Stimulated activated CD8-positive, alpha-beta memory T cell treated with anti-CD3 and anti-CD28 coated beads, Interleukin-12 subunit alpha, Interleukin-12 subunit beta, amount 100 ng/mL, for 24 hours (primary cell): ENCODE results near the gene CDC20.
A peak's percentile ranks its signal among the peaks of the same experiment; 100 is the strongest.
"Not testable (repeated sequence)": the region's sequence is repeated elsewhere in the genome, so short reads cannot be mapped to it uniquely, and the experiment has no call there.

Source experiments
- DNase-seq: peaks from one replicate; pipeline ENCODE4 v3.0.0-alpha.2; 2020; ENCODE audit errors: extremely low read depth

CDC20 gene

GRCh38 chr1:43383449-43383848 lies 24.7 kb downstream of the CDC20 start:
- no peak for DNase-seq

GRCh38 chr1:43386676-43387075 lies 27.9 kb downstream of the CDC20 start:
- DNase-seq = no peak

GRCh38 chr1:43387976-43388599 lies 29.3 kb downstream of the CDC20 start:
- no peak for DNase-seq

- DNase-seq = no peak
These were observed 29.8 kb downstream of the CDC20 start for GRCh38 chr1:43388613-43389012.

GRCh38 chr1:43389326-43390313 lies 30.8 kb downstream of the CDC20 start, which contains the start of the genes MED8 and SZT2:
Gene MED8, minus strand, starts transcription at chr1:43389800. Its CDS starts 36 bp downstream, at chr1:43389764.
Gene SZT2, plus strand, starts transcription at chr1:43389899. Its CDS starts 70 bp downstream, at chr1:43389969.
- DNase-seq = peak; percentile 86

- DNase-seq = no peak
These were observed 33.9 kb downstream of the CDC20 start for GRCh38 chr1:43392702-43393101.

GRCh38 chr1:43395523-43395922 lies 36.7 kb downstream of the CDC20 start:
- no peak for DNase-seq

- DNase-seq = no peak
These were observed 37.3 kb downstream of the CDC20 start for GRCh38 chr1:43396059-43396458.

DNA sequence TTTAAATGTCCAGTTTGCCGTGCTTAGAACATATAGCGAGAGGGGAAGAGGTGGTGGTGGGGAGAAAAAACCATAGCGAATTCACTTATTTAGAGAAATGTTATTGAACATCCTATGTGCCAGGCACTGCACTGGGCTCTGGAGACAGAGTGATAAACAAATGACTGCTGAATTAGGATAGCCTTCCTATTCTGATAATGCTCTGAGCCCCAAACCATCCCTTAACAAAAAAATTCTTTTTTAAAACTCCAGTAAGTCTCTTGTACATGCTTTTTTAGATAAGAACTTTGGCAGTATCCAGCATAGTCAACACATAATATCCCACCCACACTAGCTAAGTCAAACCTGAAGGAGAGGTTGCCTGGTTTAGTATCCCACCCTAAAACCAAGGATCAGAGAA lies 39.4 kb downstream of the CDC20 start:
- no peak for DNase-seq

GRCh38 chr1:43400441-43400840 lies 41.7 kb downstream of the CDC20 start:
- DNase-seq = not testable (repeated sequence)

DNA sequence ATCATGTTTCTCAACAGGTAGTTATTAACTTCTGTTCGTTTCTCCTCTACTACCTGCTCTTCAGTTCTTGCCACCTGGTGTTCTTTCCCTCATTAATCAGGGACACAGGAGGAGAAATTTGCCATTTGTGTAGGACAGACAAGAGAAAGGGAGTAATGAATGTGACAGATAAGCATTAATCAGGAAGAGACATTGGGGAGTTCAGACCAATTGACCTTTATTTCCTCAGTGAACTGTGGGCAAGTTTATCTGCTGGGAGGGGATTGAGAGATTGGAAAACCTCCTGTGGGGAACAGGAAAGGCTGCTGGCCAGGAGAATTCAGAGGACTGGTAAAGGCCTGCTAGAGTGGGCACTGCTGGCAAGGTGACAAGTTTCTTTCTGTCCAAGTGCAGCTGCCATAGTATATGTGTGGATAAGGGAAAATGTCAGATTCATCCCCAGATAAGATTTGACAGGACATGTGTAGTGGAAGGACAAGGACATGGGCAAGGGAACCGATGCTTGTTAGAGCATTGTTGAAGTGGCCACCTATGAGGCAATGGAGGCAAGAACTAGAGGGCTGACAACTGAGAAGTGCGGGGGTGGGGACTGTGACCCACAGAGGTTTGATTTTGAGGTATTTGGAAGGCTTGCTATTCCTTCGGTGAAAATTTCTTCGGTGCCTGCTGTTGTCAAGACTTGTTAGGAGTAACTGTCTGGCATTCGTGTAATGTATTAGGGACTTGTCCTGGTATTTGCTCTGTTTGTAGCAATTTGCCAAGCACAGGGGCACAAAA lies 43.5 kb downstream of the CDC20 start:
- DNase-seq = no peak

DNA sequence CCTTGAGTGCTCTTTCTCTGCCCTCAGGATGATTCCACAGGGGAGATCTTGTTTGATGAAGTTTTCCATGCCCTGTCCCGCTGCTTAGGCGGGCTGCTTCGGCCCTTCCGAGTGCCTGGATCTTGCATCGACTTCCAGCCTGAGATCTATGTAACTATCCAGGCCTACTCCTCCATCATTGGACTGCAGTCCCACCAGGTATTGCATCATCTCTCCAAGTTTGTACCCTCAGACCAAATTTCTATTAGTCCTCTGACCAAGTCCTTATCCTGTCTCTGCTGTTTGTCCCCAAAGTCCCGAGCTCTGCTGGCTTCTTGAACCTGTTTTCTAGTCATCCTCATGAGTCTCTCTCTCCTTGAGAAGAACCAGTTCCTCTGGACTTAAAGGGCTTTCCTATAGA lies 45.6 kb downstream of the CDC20 start:
- DNase-seq = no peak

- no peak for DNase-seq
These were observed 46.6 kb downstream of the CDC20 start for GRCh38 chr1:43405219-43405875.

DNA sequence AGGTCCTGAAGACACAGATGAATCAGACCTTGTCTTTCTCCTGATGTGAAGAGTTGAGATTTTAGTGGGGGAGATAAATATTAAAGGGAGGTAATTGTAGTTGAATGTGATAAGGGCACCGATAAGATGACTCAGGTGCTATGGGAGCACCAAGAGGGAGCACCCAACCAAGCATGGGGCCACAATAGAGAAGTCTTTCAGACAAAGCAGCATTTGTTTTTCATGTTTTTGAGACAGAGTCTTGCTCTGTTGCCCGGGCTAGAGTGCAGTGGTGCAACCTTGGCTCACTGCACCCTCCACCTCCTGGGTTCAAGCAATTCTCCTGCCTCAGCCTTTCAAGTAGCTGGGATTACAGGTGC lies 47.1 kb downstream of the CDC20 start:
- DNase-seq = no peak

- no peak for DNase-seq
These were observed 51.8 kb downstream of the CDC20 start for GRCh38 chr1:43410571-43410970.
